Motor neuron (in vitro differentiated cells): ENCODE measurements around the gene TLL2. TPM values are rescaled to one million over a fixed set of nuclear protein-coding genes. Genes with fewer than 3 reads are reported as not detected.
A peak's percentile ranks its signal among the peaks of the same experiment; 100 is the strongest.

Experiments used
- ATAC-seq, 8 experiments: fragments of 200-7000 bp; cut with Tn5 transposase; replicated peaks in 6 of 8; 2 replicates each; pipeline ENCODE4 v1.8.0; 2021; ENCODE audit warnings: mild to moderate bottlenecking in 8 of 8, moderate library complexity in 8 of 8
- H3K27ac ChIP-seq, 2 donors: fragments of 250-450 bp; sonication (Bioruptor Pico); 2 replicates each; pipeline ENCODE4 v1.9.0; 2021; ENCODE audit warnings: antibody characterized with exemption in 2 of 2, mild to moderate bottlenecking in 2 of 2, moderate library complexity in 1 of 2
- H3K4me1 ChIP-seq, 2 donors: fragments of 250-450 bp; sonication (Bioruptor Pico); replicated peaks in 1 of 2; 2 replicates each; pipeline ENCODE4 v1.6.1; 2021; ENCODE audit warnings: antibody characterized with exemption in 2 of 2, mild to moderate bottlenecking in 2 of 2, moderate library complexity in 1 of 2
- H3K4me3 ChIP-seq, 5 donors: fragments of 250-450 bp; sonication (Bioruptor Pico); 2 replicates each; pipeline ENCODE4 v1.9.0; 2021; ENCODE audit warnings: antibody characterized with exemption in 5 of 5, mild to moderate bottlenecking in 5 of 5, moderate library complexity in 4 of 5
- WGBS, 10 experiments: fragments of 450-650 bp; shearing (Covaris generic); methylation state at CpG; one replicate each; pipeline ENCODE4 v1.0.0; 2022; 5-methylcytosine and 5-hydroxymethylcytosine counted together
- in situ Hi-C, 9 experiments: fragments of 400-800 bp; cut with MboI; loops; one replicate each; pipeline ENCODE4 v1.15.0; 2021; ENCODE audit warnings: low sequenced_read_pairs in 9 of 9, low pct_unique_long_range_greater_than_20kb in 2 of 9; ENCODE audit not compliant: unreplicated experiment in 9 of 9
- total RNA-seq, 8 experiments: library from RNA; unstranded; fragments of 300-600 nt; gene quantifications; 2 replicates each; pipeline versions ENCODE4 v1.2.3 to v1.2.4, GENCODE V29; 2022

TLL2 gene
- total RNA-seq, 8 experiments from 2014 or later: 1.1 to 20.4 (median 2.2) TPM

GRCh38 chr10:96452494-96453153 lies 61.1 kb downstream of the TLL2 start:
- H3K4me1 ChIP-seq: peaks cover 21 to 33% of the 10 kb centered on the region in 2 donors
- H3K4me3 ChIP-seq: no peak overlapping the region
- in situ Hi-C loops: no loop called here
- H3K27ac ChIP-seq: no peak overlapping the region
- 31 to 81% (median 74%) methylated on average over 1 to 5 of the region's 7 CpGs; no CpG with 5 or more reads in 1 of the 10 experiments for WGBS, 10 experiments
- no peak for ATAC-seq

GRCh38 chr10:96450529-96451207 lies 63.1 kb downstream of the TLL2 start:
- Histone ChIP-seq H3K4me1 (peaks cover 21 to 33% of the 10 kb centered on the region in 2 donors), H3K4me3 (no peak overlapping the region), H3K27ac (peak overlapping the region in 1 of 2 donors; percentile 24)
- in situ Hi-C loops: no loop called here
- ATAC-seq: peak; percentile 91 to 97 (median 94)
- WGBS, 10 experiments: 0 to 23% (median 7%) methylated on average over 1 to 11 of the region's 12 CpGs; no CpG with 5 or more reads in 1 of the 10 experiments

- no peak overlapping the region for H3K4me3 ChIP-seq
- 40 to 100% (median 65%) methylated on average over 1 to 4 of the region's 4 CpGs; no CpG with 5 or more reads in 2 of the 10 experiments for WGBS, 10 experiments
- ATAC-seq: no peak
- peaks cover 11 to 23% of the 10 kb centered on the region in 2 donors for H3K4me1 ChIP-seq
- in situ Hi-C loops: no loop called here
- no peak overlapping the region for H3K27ac ChIP-seq
Observed at GRCh38 chr10:96448558-96448957, 65.2 kb downstream of the TLL2 start.

GRCh38 chr10:96448021-96448457 lies 65.7 kb downstream of the TLL2 start:
- WGBS, 10 experiments: 46 to 100% (median 58%) methylated on average over 1 to 8 of the region's 15 CpGs; no CpG with 5 or more reads in 5 of the 10 experiments
- in situ Hi-C loops: no loop called here
- peak in 4 of 8 experiments; percentile 9 to 48 (median 12) for ATAC-seq

GRCh38 chr10:96446966-96447596 lies 66.6 kb downstream of the TLL2 start:
- peaks cover 11 to 24% of the 10 kb centered on the region in 2 donors for H3K4me1 ChIP-seq
- no peak overlapping the region for H3K27ac ChIP-seq
- in situ Hi-C loops: no loop called here
- no peak overlapping the region for H3K4me3 ChIP-seq
- ATAC-seq: peak in 1 of 8 experiments; percentile 38
- 36 to 93% (median 60%) methylated on average over 2 to 9 of the region's 10 CpGs; no CpG with 5 or more reads in 1 of the 10 experiments for WGBS, 10 experiments

More at GRCh38 chr10:96448021-96448457, 65.7 kb downstream of the TLL2 start:
- Histone ChIP-seq H3K27ac (no peak overlapping the region), H3K4me1 (peaks cover 11 to 23% of the 10 kb centered on the region in 2 donors), H3K4me3 (no peak overlapping the region)

GRCh38 chr10:96441987-96442643 lies 71.6 kb downstream of the TLL2 start:
- WGBS, 10 experiments: 43 to 96% (median 79%) methylated on average over 2 to 6 of the region's 13 CpGs; no CpG with 5 or more reads in 3 of the 10 experiments
- in situ Hi-C loops: no loop called here
- no peak overlapping the region for H3K27ac ChIP-seq
- peaks cover 4 to 18% of the 10 kb centered on the region in 2 donors for H3K4me1 ChIP-seq
- no peak overlapping the region for H3K4me3 ChIP-seq
- no peak for ATAC-seq

- H3K4me1 ChIP-seq: peaks cover 4 to 18% of the 10 kb centered on the region in 2 donors
- in situ Hi-C loops: no loop called here
- no peak for ATAC-seq
- no peak overlapping the region for H3K27ac ChIP-seq
- H3K4me3 ChIP-seq: no peak overlapping the region
- WGBS, 10 experiments: 44 to 100% (median 88%) methylated on average over 2 to 9 of the region's 10 CpGs; no CpG with 5 or more reads in 1 of the 10 experiments
Observed at GRCh38 chr10:96441322-96441885, 72.3 kb downstream of the TLL2 start.

- H3K4me3 ChIP-seq: no peak overlapping the region
- H3K4me1 ChIP-seq: peaks cover 4 to 18% of the 10 kb centered on the region in 2 donors
- in situ Hi-C loops: no loop called here
- no peak overlapping the region for H3K27ac ChIP-seq
- no peak for ATAC-seq
- WGBS, 10 experiments: 6 to 89% (median 75%) methylated on average over 1 to 9 of the region's 10 CpGs
Observed at GRCh38 chr10:96440361-96441292, 73.1 kb downstream of the TLL2 start.

- no peak for ATAC-seq
- 17 to 100% (median 71%) methylated on average over 1 to 2 of the region's 2 CpGs; no CpG with 5 or more reads in 1 of the 10 experiments for WGBS, 10 experiments
- in situ Hi-C loops: no loop called here
- H3K4me1 ChIP-seq: peaks cover 4 to 18% of the 10 kb centered on the region in 2 donors
- no peak overlapping the region for H3K27ac ChIP-seq
- H3K4me3 ChIP-seq: no peak overlapping the region
Observed at GRCh38 chr10:96439725-96440124, 74.0 kb downstream of the TLL2 start.

- ATAC-seq: no peak
- H3K27ac ChIP-seq: no peak overlapping the region
- H3K4me3 ChIP-seq: no peak overlapping the region
- in situ Hi-C loops: no loop called here
- peaks cover 2 to 7% of the 10 kb centered on the region in 2 donors for H3K4me1 ChIP-seq
Observed at GRCh38 chr10:96436035-96436434, 77.7 kb downstream of the TLL2 start.

GRCh38 chr10:96431211-96431970 lies 82.3 kb downstream of the TLL2 start:
- H3K4me1 ChIP-seq: no peaks in the 10 kb centered on the region
- WGBS, 10 experiments: 14 to 95% (median 72%) methylated on average over 1 to 13 of the region's 15 CpGs; no CpG with 5 or more reads in 1 of the 10 experiments
- no peak overlapping the region for H3K27ac ChIP-seq
- no peak overlapping the region for H3K4me3 ChIP-seq
- in situ Hi-C loops: no loop called here
- ATAC-seq: no peak
